ENCODE results near the gene ZFP64.
A peak's percentile ranks its signal among the peaks of the same experiment; 100 is the strongest.

The ZFP64 gene

DNA sequence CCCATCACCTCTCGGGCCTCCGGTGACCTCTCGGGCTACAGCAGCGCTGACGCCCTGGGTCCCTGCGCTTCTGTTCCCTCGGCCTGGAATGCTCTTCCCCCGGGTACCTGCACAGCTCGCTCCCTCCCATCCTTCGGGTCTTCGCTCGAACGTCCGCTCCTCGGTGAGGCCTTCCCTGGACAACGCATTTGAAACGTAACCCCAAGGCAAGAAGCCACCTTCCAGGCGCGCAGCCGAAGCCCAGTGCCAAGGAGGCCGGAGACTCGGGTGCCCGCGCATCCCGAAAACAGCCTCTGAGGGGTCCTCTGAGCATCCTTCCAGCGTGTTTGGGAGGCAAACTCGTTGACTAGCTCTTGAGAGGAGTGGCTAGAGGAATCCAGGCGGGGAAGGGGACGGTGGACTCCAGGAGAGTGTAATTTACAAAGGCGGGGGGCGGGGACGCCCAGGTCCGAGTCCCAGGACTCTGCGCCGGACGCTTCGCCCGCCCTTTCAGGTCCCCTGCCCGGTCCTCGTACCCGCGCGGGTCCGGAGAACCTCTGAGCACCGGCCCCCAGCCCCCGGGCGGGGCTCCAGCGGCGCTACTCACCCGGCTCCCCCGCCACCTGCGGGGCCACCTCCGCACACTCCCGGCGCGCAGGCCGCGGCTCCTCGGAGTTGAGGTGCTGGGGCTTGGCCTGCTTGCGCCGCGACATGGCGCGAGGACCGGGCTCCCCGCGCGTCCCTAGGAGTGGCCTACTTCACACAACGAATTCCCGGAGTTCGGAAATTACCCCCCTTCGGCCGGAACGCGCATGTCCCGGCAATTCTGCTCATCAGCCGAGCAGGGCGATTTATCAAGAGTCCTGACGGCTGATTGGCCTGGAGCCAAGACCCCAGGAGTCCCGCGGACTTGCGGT, 86.8 kb downstream of the ZFP64 start:
- DNase-seq (ENCODE audit: low read depth) = peak; percentile 50

DNA sequence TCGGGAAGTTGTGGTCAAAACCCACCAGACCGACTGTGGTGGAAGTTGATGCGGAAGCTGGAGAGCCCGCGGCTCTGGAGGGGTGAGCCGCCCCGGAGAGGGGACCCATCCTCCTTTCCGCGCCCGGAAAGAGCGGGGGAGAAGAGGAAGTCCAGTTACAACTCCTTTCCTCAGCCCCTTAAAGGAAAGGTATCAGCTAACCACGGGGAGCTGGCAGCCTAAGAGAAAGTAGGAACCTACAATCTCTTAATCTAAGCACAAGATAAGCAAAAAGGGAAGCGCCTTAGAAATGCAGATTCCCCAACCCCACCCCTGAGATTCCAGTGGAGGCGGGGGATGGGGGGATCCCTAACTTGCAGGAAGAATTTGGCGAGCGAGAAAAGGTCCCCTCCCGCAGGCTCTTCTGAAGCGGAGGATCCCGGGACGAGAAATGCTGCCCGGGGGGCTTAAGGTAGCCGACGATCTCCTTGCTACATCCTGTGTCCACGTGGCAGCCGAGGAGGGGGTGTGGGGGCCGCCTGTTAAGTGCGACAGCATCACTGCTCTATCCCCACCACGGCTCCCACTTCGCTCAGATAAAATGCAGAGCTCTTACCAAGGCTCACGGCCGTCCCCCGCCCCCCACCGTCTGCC, 87.5 kb downstream of the ZFP64 start:
- DNase-seq (ENCODE audit: low read depth) = peak; percentile 24

DNA sequence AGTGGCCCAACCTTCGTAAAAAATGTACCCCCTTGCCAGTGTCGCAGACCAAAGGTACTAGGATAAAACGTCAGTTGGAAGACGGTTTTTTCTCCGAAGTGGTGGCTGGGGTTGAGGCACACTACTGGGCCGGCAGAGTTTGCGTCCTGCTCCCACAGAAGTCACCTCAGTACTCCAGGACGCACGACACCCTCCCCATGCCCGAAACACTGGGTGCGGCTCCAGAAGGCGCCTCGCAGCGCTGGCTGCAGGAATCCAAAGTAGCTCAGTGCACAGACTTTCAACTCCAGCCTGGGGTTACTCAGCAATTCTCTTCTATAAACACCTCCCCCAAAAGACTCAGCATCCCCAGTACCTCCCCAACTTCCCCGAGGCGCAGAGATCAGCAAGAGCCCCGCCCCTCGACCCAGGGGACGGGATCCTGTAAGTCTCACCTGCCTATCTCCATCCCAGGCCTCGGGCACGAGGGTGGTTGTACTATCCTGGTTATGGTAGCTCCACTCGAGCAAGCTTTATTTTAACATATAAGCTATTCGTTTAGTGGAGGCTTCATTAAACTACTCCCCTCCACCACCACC, 88.2 kb downstream of the ZFP64 start:
- DNase-seq (ENCODE audit: low read depth) = peak; percentile 28

DNA sequence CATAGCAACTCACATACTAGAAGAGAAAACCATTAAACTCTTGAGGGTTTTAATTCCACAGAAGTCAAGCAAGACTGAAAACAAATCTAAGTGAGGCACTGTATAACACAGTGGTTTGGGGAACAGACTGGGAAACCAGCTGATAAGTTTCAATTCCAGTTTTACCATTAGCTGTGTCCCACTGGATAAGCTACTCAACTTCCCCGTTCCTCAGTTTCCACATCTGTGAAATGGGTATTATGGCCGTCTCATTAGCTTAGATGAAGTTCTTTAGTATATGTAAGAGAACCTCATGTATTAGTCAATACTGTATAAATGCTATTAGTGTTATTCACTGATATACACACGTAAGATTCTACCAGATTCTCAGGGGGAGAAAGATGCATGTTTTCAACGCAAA, 89.0 kb downstream of the ZFP64 start:
- DNase-seq (ENCODE audit: low read depth) = no peak

DNA sequence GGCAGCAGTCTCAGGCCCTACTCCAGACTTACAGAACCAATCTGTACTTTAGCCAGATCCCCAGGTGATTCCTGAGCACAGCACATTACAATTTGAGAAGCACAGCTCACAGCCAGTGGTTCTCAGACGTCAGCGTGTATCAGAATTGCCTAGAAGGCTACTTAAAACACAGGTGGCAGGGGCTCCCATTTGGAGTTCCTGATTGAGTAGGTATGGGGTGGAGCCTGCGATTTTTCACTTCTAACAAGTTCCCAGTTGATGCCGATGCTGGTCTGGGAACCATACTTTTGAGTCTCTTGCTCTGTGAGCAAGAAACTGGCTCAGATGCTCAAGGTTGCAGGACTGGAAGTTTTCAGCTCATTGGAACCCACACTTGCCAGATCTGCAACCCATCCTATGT, 89.5 kb downstream of the ZFP64 start:
- no peak for DNase-seq (ENCODE audit: low read depth)
